ENCODE results near the gene SNX12.
A peak's percentile ranks its signal among the peaks of the same experiment; 100 is the strongest.

SNX12 gene

GRCh38 chrX:71099736-71100135 is 31.6 kb upstream of the SNX12 start:
- Histone ChIP-seq H3K9me3 (ENCODE audit: control extremely low read depth in 1 of 5, control insufficient read depth in 4 of 5, insufficient read depth in 2 of 5, low read depth in 1 of 5, low read length in 4 of 5) (no peaks in the 10 kb centered on the region), H3K4me3 (ENCODE audit: control insufficient read depth in 1 of 7, extremely low read depth in 1 of 7, insufficient read depth in 4 of 7, low read depth in 2 of 7, low read length in 6 of 7) (no peak overlapping the region), H3K4me1 (ENCODE audit: control extremely low read depth in 1 of 4, control insufficient read depth in 4 of 4, insufficient read depth in 4 of 4, low read length in 3 of 4) (peaks cover 6 to 66% (median 48%) of the 10 kb centered on the region in 4 experiments), H3K27me3 (replicated peaks in 2 of 5; ENCODE audit: control insufficient read depth in 4 of 5, insufficient read depth in 5 of 5, low read length in 4 of 5) (peaks cover 0 to 23% (median 0%) of the 10 kb centered on the region in 5 experiments), H3K27ac (ENCODE audit: insufficient read depth in 1 of 2, low read depth in 1 of 2, low read length in 2 of 2, poor library complexity in 1 of 2, severe bottlenecking in 2 of 2) (no peak overlapping the region), H3K36me3 (ENCODE audit: control insufficient read depth in 4 of 4, insufficient read depth in 4 of 4, low read length in 3 of 4) (peaks cover 0 to 5% (median 0%) of the 10 kb centered on the region in 4 experiments)
- DNase-seq: no peak
- 70% methylated on average over 4 of the region's 4 CpGs for WGBS (ENCODE audit: insufficient coverage)
- CTCF ChIA-PET: interaction anchor here (0.9 to 8.3 kb wide), 8 partner anchors 10 to 81 kb away, joined by 3 to 109 read pairs (median 6); partner anchors contain the start of genes IL2RG and MED12
- POLR2A ChIA-PET: interaction anchor here (1.1 kb wide), 1 partner anchor 31 kb away, joined by 3 read pairs; no protein-coding TSS in a partner anchor

- no peak overlapping the region for H3K4me3 ChIP-seq (ENCODE audit: control insufficient read depth in 1 of 7, extremely low read depth in 1 of 7, insufficient read depth in 4 of 7, low read depth in 2 of 7, low read length in 6 of 7)
- peaks cover 0 to 59% (median 41%) of the 10 kb centered on the region in 4 experiments for H3K4me1 ChIP-seq (ENCODE audit: control extremely low read depth in 1 of 4, control insufficient read depth in 4 of 4, insufficient read depth in 4 of 4, low read length in 3 of 4)
- H3K9me3 ChIP-seq (ENCODE audit: control extremely low read depth in 1 of 5, control insufficient read depth in 4 of 5, insufficient read depth in 2 of 5, low read depth in 1 of 5, low read length in 4 of 5): no peaks in the 10 kb centered on the region
- WGBS (ENCODE audit: insufficient coverage): 76% methylated on average over 4 of the region's 5 CpGs
- POLR2A ChIA-PET: no interaction called here
- H3K27ac ChIP-seq (ENCODE audit: insufficient read depth in 1 of 2, low read depth in 1 of 2, low read length in 2 of 2, poor library complexity in 1 of 2, severe bottlenecking in 2 of 2): no peak overlapping the region
- H3K27me3 ChIP-seq (replicated peaks in 2 of 5; ENCODE audit: control insufficient read depth in 4 of 5, insufficient read depth in 5 of 5, low read length in 4 of 5): peaks cover 0 to 20% (median 0%) of the 10 kb centered on the region in 5 experiments
- DNase-seq: no peak
- CTCF ChIA-PET: interaction anchor here (0.9 to 8.3 kb wide), 8 partner anchors 9 to 81 kb away, joined by 3 to 109 read pairs (median 6); partner anchors contain the start of genes IL2RG and MED12
- H3K36me3 ChIP-seq (ENCODE audit: control insufficient read depth in 4 of 4, insufficient read depth in 4 of 4, low read length in 3 of 4): peaks cover 0 to 5% (median 0%) of the 10 kb centered on the region in 4 experiments
Observed at GRCh38 chrX:71098951-71099506, 30.9 kb upstream of the SNX12 start.

- 30% methylated on average over 2 of the region's 2 CpGs for WGBS (ENCODE audit: insufficient coverage)
- ChIA-PET POLR2A (no interaction called here), CTCF (interaction anchor here (0.9 to 2.2 kb wide), 6 partner anchors 9 to 84 kb away, joined by 3 to 13 read pairs (median 4); no protein-coding TSS in a partner anchor)
Observed at GRCh38 chrX:71098302-71098701, 30.2 kb upstream of the SNX12 start.

GRCh38 chrX:71096760-71097032 is 28.6 kb upstream of the SNX12 start:
- ChIA-PET CTCF (interaction anchor here (2.0 to 2.2 kb wide), 2 partner anchors 34 to 82 kb away, joined by 5 to 13 read pairs; no protein-coding TSS in a partner anchor), POLR2A (interaction anchor here (1.1 to 1.6 kb wide), 2 partner anchors 15 to 22 kb away, joined by 6 to 7 read pairs; partner anchors contain the start of genes IL2RG and MED12)
- WGBS (ENCODE audit: insufficient coverage): 39% methylated on average over 9 of the region's 9 CpGs
- Histone ChIP-seq H3K27ac (ENCODE audit: insufficient read depth in 1 of 2, low read depth in 1 of 2, low read length in 2 of 2, poor library complexity in 1 of 2, severe bottlenecking in 2 of 2) (peak overlapping the region in 1 of 2 experiments; percentile 58), H3K9me3 (ENCODE audit: control extremely low read depth in 1 of 5, control insufficient read depth in 4 of 5, insufficient read depth in 2 of 5, low read depth in 1 of 5, low read length in 4 of 5) (no peaks in the 10 kb centered on the region), H3K4me1 (ENCODE audit: control extremely low read depth in 1 of 4, control insufficient read depth in 4 of 4, insufficient read depth in 4 of 4, low read length in 3 of 4) (peaks cover 0 to 36% (median 22%) of the 10 kb centered on the region in 4 experiments), H3K27me3 (replicated peaks in 2 of 5; ENCODE audit: control insufficient read depth in 4 of 5, insufficient read depth in 5 of 5, low read length in 4 of 5) (peaks cover 0 to 20% (median 0%) of the 10 kb centered on the region in 5 experiments), H3K4me3 (ENCODE audit: control insufficient read depth in 1 of 7, extremely low read depth in 1 of 7, insufficient read depth in 4 of 7, low read depth in 2 of 7, low read length in 6 of 7) (peak overlapping the region; percentile 31 to 81 (median 73)), H3K36me3 (ENCODE audit: control insufficient read depth in 4 of 4, insufficient read depth in 4 of 4, low read length in 3 of 4) (peaks cover 0 to 5% (median 0%) of the 10 kb centered on the region in 4 experiments)
- DNase-seq: no peak

More at GRCh38 chrX:71098302-71098701, 30.2 kb upstream of the SNX12 start:
- H3K36me3 ChIP-seq (ENCODE audit: control insufficient read depth in 4 of 4, insufficient read depth in 4 of 4, low read length in 3 of 4): peaks cover 0 to 5% (median 0%) of the 10 kb centered on the region in 4 experiments
- no peak overlapping the region for H3K27ac ChIP-seq (ENCODE audit: insufficient read depth in 1 of 2, low read depth in 1 of 2, low read length in 2 of 2, poor library complexity in 1 of 2, severe bottlenecking in 2 of 2)
- DNase-seq: peak; percentile 80 to 88 (median 87)
- peaks cover 0 to 20% (median 0%) of the 10 kb centered on the region in 5 experiments for H3K27me3 ChIP-seq (replicated peaks in 2 of 5; ENCODE audit: control insufficient read depth in 4 of 5, insufficient read depth in 5 of 5, low read length in 4 of 5)
- peaks cover 0 to 52% (median 34%) of the 10 kb centered on the region in 4 experiments for H3K4me1 ChIP-seq (ENCODE audit: control extremely low read depth in 1 of 4, control insufficient read depth in 4 of 4, insufficient read depth in 4 of 4, low read length in 3 of 4)
- H3K9me3 ChIP-seq (ENCODE audit: control extremely low read depth in 1 of 5, control insufficient read depth in 4 of 5, insufficient read depth in 2 of 5, low read depth in 1 of 5, low read length in 4 of 5): no peaks in the 10 kb centered on the region
- no peak overlapping the region for H3K4me3 ChIP-seq (ENCODE audit: control insufficient read depth in 1 of 7, extremely low read depth in 1 of 7, insufficient read depth in 4 of 7, low read depth in 2 of 7, low read length in 6 of 7)

- Histone ChIP-seq H3K36me3 (ENCODE audit: control insufficient read depth in 4 of 4, insufficient read depth in 4 of 4, low read length in 3 of 4) (peaks cover 0 to 5% (median 0%) of the 10 kb centered on the region in 4 experiments), H3K9me3 (ENCODE audit: control extremely low read depth in 1 of 5, control insufficient read depth in 4 of 5, insufficient read depth in 2 of 5, low read depth in 1 of 5, low read length in 4 of 5) (no peaks in the 10 kb centered on the region), H3K27me3 (replicated peaks in 2 of 5; ENCODE audit: control insufficient read depth in 4 of 5, insufficient read depth in 5 of 5, low read length in 4 of 5) (peaks cover 0 to 18% (median 0%) of the 10 kb centered on the region in 5 experiments), H3K4me3 (ENCODE audit: control insufficient read depth in 1 of 7, extremely low read depth in 1 of 7, insufficient read depth in 4 of 7, low read depth in 2 of 7, low read length in 6 of 7) (peak overlapping the region; percentile 31 to 81 (median 73)), H3K4me1 (ENCODE audit: control extremely low read depth in 1 of 4, control insufficient read depth in 4 of 4, insufficient read depth in 4 of 4, low read length in 3 of 4) (peaks cover 0 to 30% (median 19%) of the 10 kb centered on the region in 4 experiments), H3K27ac (ENCODE audit: insufficient read depth in 1 of 2, low read depth in 1 of 2, low read length in 2 of 2, poor library complexity in 1 of 2, severe bottlenecking in 2 of 2) (peak overlapping the region in 1 of 2 experiments; percentile 58)
- 25% methylated on average over 38 of the region's 46 CpGs for WGBS (ENCODE audit: insufficient coverage)
- peak in 1 of 3 donors; percentile 50 for DNase-seq
- ChIA-PET CTCF (interaction anchor here (2.0 to 2.2 kb wide), 2 partner anchors 34 to 82 kb away, joined by 5 to 13 read pairs; no protein-coding TSS in a partner anchor), POLR2A (interaction anchor here (1.1 to 1.6 kb wide), 3 partner anchors 16 to 28 kb away, joined by 4 to 7 read pairs (median 6); partner anchors contain the start of genes IL2RG, MED12 and SNX12)
Observed at GRCh38 chrX:71095981-71096759, 28.0 kb upstream of the SNX12 start.

GRCh38 chrX:71095555-71095980 is 27.4 kb upstream of the SNX12 start, which contains the start of gene FOXO4:
Gene FOXO4, plus strand, starts transcription at chrX:71095851. Its CDS starts 678 bp downstream, at chrX:71096529.
- Histone ChIP-seq H3K36me3 (ENCODE audit: control insufficient read depth in 4 of 4, insufficient read depth in 4 of 4, low read length in 3 of 4) (peaks cover 0 to 1% (median 0%) of the 10 kb centered on the region in 4 experiments), H3K27me3 (replicated peaks in 2 of 5; ENCODE audit: control insufficient read depth in 4 of 5, insufficient read depth in 5 of 5, low read length in 4 of 5) (peaks cover 0 to 12% (median 0%) of the 10 kb centered on the region in 5 experiments), H3K4me3 (ENCODE audit: control insufficient read depth in 1 of 7, extremely low read depth in 1 of 7, insufficient read depth in 4 of 7, low read depth in 2 of 7, low read length in 6 of 7) (peak within 1 kb of the TSS; percentile 31 to 81 (median 73)), H3K27ac (ENCODE audit: insufficient read depth in 1 of 2, low read depth in 1 of 2, low read length in 2 of 2, poor library complexity in 1 of 2, severe bottlenecking in 2 of 2) (peak within 1 kb of the TSS in 1 of 2 experiments; percentile 58), H3K9me3 (ENCODE audit: control extremely low read depth in 1 of 5, control insufficient read depth in 4 of 5, insufficient read depth in 2 of 5, low read depth in 1 of 5, low read length in 4 of 5) (no peaks in the 10 kb centered on the region), H3K4me1 (ENCODE audit: control extremely low read depth in 1 of 4, control insufficient read depth in 4 of 4, insufficient read depth in 4 of 4, low read length in 3 of 4) (peaks cover 0 to 27% (median 17%) of the 10 kb centered on the region in 4 experiments)
- ChIA-PET CTCF (no interaction called here), POLR2A (interaction anchor here (1.1 to 1.5 kb wide), 2 partner anchors 23 to 28 kb away, joined by 4 to 7 read pairs; partner anchors contain the start of genes MED12 and SNX12)
- whole genome bisulfite sequencing (ENCODE audit: insufficient coverage): 16% methylated on average over 12 of the region's 29 CpGs
- DNase-seq: peak; percentile 87 to 94 (median 94)
